ENCODE measurements around the gene GATA5.

The GATA5 gene, protein sequence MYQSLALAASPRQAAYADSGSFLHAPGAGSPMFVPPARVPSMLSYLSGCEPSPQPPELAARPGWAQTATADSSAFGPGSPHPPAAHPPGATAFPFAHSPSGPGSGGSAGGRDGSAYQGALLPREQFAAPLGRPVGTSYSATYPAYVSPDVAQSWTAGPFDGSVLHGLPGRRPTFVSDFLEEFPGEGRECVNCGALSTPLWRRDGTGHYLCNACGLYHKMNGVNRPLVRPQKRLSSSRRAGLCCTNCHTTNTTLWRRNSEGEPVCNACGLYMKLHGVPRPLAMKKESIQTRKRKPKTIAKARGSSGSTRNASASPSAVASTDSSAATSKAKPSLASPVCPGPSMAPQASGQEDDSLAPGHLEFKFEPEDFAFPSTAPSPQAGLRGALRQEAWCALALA

DNA sequence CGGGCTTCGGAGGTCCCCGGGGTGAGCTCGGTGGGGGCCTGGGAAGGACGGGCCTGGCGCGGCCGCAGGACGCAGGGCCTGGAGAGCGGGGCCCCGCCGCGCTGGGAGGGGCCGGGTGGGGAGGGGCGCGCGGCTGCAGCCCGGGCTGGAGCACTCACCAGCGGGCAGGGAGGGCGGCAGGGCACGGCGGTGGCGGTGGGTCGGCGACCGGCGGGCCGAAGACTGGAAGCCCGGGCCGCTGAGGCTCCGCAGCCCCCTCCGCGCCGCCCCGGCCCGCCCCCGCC lies at the start of gene GATA5:
Gene GATA5, minus strand, starts transcription at position 224 of the 284 bp plus-strand sequence. CDS start 474 bp downstream, outside the sequence.
- DNase-seq, result no peak

DNA sequence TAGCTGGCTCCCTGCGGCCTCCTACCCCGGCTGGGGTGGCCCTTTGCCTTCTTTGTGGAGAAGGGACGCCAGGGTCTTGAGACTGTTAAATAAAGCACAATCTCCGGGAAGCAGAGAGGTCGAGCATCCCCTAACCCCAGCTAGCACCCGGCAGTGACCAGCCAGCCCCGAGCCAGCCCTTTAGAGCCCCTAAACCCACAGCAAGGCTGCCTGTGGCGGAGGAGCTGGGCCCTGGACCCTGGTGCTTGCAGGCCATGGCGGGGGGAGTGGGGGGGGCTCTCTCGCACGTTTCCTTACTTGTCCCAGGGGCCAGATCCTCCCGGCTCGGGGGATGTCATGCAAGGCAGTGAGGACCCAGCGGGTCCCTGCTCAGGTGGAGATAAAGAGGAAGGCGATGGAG lies 49.2 kb upstream of the GATA5 start:
- no peak for DNase-seq

DNA sequence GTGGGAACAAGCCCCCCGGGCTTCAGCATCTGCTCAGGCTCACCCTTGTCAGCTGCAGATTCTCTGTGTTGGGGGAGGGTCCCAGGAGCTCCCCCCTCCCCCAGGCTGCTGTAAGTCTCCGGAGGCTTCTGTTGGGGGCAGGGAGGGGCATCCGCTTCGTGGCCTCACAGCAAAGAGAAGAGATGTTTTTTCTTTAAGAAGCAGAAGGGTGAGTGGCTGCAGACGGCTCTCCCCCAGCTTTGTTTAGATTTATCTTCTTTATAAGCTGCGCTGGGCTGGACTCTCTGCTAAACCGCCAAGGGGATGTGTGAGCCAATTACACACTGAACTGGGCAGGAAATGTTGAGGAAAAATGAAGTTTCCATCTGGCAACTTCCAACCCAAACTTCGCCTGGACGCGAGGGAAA lies 48.7 kb upstream of the GATA5 start:
- no peak for DNase-seq

DNA sequence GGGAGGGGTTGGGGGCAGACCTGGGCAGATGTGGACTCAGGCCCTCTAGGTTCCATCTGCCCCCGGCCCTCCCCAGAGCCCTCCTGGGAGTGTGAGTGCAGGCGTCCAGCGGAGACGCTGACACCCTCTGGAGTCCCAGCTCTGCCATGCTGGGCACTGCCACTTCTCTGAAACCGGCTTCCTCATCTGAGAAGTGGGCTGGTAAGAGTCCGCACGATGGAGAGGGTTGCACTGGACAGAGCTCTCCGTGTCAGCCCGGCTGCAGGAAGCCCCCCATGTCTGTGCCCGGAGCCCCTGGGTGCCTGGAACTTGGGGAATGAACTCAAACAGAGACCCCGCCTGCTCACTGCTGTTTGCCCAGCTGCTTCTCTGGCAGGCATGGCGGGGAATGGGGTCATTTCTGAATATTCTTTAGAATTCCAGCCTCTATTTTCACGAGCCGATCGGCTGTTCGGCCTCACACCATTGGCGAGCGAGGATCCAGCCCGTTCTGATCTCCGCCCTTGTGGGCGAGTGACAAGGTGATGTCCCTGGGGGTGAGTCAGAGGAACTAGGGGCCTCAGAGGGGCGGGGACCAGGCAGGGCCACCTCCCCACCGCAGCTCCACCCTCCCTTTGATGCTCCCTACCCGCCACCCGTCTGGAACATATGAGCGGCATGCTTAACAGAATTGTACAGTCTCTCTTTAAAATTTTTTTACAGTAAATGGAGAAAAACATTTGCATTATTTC lies 47.8 kb upstream of the GATA5 start:
- DNase-seq, result no peak

DNA sequence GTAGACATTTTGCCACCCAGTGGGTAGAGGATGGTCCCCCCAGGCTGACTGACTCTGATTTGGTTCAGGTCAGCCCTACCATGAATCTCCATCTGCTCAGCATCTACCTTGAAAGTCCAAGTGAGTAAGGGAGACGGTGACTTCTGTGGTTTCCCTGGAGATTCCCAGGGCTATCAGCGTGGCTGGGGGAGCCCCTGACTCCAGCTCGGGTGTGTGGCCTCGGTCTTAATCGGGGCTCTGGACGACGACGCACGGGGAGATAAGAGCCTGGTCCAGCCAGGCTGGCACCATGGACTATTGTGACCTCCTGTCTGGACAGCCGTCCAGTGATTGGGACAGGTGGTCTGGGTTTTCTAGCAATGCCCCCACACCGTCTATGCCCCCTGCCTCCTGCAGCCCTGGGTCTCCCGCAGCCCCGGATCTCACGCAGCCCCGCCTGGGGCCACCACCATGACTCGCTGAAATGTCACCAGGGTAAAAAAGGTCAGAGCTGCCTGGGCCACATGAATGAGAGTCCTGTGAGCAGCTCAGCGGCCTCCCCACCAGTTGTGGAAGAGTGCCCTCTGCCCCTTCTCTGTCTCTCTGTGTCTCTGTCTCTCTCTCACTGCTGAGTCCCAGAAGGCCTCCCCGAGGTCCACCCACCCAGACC lies 47.1 kb upstream of the GATA5 start:
- no peak for DNase-seq

DNA sequence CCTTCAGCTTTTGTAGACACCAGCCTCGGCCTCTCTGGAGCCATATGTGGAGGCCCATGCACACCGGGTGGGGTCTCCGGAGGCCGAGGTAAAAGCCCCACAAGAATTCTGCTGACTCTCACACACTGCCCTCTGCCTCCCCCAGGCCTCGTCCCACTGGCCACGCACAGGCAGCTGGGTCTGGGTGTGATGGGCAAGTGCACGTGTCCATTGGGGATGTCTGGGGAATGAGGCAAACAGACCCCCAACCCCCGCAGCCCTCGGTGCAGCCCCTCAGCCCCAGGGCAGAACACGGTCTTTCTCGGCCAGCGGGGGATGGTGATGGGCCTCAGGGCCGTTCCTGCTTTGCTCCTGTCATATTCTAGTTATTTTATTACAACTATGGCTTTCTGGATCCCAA lies 44.0 kb upstream of the GATA5 start:
- DNase-seq, result no peak

DNA sequence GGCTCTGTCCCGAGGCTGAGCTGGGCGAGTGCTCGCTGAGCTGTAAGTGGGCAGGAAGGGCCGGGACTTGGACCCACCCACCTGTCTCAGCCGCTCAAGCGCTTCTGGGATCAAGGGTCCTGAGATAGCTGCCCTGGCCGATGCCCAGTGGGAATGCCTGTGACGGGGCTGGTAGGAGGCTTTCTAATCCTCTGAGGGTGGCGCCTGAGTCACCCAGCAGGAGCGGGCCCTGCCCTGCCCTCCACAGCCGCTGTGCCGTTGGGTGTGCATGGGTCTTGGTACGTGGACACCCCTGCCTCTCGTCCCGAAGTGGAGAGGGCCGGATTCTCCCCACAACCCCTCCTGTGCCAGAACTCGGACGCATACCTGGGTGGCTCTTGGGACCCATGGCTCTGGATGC lies 43.1 kb upstream of the GATA5 start:
- no peak for DNase-seq

DNA sequence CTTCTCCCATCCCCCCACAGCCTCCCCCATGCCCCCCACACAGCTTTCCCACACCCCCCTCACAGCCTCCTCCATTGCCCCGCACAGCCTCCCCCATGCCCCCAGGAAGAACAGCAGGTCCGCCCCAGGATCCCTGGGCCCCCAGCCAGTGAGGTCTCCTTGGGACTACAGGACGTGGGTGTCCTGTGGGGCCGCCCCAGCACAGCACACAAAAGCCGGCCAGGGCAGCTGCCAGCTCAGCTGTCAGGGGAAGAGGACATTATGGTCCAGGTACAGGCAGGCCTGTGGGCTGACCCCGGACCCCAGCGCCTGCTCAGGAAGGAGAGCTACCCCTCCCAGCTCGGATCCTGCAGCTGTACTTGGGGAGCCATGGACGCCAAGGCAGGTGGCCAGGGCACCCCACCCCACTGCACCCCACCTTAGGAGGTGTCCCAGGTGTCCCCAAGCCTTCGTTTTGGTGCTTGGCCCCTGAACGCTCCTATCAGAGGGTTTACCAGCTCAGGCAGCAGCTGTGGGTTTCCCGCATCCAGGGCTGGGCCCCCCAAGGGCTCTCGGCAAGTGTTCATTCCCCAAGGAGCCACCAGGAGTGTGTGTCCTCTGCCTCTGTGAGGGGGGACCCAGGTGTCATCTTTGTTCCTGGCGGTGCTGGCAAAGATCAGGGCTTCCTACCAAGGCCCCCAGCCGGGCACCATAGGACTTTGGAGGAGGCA lies 42.3 kb upstream of the GATA5 start:
- DNase-seq, result no peak

DNA sequence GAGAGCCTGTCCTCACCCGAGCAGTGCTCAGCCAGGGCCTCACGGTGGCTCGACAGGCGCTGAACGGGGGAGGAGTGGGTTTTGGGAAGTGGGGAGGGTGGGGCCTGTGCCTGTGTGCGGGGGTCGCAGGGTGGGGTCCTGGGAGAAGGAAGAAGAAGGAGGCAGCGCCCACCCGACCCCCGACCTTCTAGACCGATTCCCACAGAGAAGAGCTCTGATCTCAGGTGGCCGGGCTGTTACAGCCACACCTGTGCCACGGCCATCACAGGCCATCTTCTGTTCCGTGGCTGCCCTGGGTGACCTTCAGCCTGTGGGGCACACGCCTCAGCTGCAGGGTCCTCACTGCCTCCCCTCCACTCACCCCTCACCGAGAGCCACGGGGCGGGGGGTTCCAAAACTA lies 41.4 kb upstream of the GATA5 start:
- DNase-seq, result no peak

DNA sequence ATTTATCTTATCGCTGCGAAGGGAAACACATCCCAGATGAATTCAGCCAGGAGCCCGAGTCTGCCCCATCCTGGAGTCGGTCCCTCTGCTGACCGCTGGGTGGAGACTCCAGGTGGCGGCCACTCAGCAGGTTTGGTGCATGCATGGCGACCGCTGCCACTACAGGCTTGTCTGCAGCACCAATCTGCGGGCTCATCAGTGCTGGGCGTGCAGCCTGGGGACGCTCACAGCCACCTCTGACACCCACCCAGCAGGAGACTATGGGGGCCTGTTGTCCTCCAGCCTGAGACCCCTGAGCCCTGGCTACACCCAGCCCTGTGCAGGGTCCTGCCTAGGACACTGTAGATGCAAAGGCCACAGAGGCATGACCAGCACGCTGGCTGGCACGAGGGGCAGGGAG lies 40.5 kb upstream of the GATA5 start:
- DNase-seq, result no peak

DNA sequence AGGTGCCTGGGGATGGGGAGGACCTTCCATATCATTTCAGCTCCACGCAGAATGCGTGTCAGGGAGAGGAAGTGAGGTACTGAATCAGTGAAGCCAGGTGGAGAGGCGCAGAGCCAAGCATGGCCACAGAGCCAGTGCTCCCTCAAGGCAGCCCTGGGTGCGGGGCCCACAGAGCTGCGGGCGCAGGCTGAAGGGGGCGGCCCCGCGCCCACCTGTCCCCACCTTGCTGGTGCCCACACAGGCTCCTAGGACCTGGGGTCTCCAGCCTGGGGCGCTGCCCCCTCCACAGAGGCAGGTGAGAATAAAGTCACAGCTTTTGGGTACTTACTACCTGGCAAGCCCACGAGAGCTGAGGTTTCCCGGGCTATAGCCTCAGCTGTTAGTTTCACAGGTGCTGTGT lies 40.0 kb upstream of the GATA5 start:
- DNase-seq, result no peak

DNA sequence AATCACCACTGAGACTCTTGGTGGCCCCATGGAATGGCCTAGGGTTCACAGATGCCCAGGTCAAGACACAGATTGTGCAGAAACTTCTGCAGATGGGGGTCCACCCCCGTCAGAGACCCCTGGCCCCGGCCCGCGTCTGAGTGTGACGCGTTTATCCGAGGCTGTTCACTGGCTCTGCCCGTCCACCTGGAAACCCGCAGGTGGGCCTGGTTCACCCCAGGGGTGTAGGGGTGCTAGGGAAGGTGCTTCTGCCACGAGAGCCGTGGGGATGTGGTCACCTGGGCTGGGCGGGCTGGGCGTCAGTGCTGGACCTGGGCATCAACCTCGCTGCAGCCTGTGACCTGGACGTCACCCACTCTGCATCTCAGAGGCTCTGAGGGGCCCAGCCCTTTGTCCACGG lies 39.5 kb upstream of the GATA5 start:
- no peak for DNase-seq

DNA sequence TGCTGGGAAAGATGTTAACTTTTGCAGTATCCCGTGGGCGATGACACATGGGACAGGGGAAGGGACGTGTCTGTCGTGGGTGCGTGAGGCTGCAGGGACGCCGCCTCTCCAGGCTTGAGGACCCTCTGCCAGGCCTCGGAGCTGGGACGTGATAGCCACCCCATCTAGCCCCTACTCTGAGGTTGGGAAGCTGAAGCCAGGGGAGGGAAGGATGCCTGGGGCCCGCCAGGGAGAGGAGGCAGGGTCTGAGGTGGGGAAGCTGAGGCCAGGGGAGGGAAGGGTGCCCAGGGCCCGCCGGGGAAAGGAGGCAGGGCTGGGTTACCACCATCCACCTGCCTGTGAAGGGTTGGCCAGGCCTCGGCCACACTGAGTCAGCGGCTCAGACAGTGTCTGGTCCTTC lies 38.2 kb upstream of the GATA5 start:
- no peak for DNase-seq

DNA sequence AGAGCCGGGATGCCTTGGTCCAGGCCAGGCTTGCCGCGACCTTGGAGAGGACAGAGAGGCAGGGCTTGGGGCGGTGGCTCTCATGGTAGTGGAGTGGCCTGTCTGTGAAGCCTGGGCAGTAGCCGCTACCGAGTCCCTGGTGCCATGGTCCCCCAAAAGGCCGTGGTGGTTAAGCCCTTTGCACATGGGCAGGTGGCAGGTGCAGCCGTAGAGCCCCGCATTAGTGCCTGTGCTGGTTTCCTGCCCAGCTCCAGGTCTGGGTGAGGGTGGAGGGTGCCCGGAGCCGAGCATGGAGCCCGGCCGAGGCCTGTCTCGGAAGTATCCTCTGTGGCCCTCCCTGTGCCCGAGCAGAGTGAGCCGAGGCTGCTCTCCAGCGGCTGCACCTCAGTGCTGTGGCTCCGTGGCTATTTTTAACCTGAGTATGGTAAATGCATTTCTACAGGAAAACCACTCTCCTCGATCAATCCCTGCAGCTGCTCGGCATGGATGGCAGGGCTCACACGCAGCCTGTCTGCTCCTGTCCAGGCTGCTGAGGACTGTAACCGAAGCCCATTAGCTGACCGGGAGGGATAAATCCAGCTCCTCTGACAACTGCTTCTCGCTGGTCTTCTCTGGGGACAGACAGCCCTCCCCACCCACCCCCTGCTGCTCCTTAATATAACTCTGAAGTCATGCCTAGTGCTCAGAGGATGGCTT lies 36.3 kb upstream of the GATA5 start:
- DNase-seq, result no peak

DNA sequence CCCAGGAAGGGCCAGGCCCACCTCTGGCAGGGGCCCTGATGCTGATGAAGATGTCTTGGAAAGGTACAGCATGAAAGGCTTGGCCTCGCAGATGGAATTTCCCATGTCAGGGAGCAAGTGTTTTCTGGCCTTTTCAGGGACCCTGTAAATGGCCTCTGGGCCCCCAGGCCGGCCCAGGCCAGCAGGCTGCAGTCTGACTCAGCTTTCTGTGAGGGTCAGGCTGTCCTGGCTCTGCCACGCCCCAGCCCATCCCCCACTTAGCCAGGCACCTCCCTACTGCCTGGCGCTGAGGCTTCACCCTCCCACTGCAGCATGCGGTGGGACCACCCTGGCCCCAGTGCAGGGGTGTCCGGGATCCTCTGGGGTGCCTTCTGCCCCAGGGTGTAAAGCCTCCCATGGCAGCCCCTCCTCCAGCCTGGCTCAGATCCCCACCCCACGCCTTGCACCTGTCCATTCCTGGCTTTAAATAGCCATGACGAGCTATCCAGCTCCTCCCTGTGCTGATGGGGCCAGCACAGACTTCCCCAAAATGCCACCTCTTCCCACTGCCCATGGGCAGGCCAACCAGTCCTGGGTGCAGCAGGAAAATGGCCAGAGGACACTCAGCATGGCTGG lies 35.6 kb upstream of the GATA5 start:
- DNase-seq, result no peak

DNA sequence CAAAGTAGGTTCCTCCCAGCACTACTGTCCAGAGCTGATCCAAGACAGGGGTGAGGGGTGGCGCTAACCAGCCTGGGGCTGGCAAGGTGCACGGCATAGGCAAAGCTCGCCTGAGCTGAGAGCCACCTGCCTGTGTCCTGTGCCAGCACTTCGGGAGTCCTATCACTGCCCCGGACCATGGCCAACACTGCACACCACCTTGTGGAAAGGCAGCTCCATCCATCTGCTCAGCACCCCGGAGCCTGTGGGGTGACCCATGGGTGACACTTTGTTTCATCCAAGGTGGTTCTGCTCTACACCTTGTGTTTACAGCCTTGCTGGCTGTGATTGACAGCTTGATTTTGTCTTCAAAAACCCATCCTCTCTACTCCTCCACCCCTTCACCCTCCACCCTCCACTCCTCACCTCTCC lies 32.9 kb upstream of the GATA5 start:
- no peak for DNase-seq

DNA sequence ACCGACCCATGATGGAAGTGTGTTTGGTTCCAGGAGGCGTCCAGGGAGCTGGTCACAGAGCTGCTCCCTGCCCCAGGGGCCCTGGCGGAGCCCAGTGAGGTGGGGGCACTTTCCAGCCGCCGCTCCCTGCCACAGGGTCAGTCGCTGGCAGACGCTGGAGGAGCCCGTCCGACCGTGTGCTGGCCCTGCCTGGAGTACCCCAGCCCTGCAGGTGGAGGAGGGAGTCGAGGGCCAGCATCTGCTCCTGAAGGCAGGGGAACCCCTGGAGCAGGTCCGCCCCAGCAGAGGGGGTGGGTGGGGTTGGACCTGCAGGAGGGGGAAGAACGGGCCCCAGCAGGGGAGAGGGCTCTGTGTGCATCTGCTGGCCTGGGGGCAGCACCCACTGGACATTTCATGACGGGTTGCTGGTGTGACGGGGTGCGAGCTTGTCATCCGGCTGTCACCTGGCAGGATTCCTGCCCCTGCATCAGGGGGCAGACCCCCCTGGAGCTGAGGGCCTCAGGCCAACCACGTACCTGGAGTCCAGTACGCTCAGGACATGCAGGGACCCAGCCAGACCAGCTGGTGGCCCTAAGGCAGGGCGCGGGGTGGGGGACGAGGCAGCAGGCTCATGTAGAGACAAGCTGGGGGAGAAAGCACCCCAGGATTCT lies 32.3 kb upstream of the GATA5 start:
- no peak for DNase-seq

DNA sequence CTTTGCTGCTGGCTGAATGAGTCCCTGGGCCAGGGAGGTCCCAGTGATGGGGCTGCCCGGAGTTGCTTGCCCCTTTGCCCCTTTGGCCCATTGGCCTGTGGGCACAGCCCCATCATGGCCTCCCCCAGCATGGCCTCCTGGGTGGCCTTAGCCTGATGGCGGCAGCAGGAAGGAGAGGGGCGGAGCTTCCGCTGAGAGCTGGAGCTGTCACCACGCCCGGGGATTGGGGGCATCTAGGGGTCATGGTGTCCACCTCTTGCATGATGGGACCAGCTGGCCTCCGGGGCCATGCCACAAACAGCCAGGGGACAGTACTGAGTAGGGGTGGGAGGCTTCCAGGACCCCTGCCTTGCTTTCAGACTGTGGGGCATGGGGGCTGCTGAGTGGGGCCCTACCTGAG lies 31.5 kb upstream of the GATA5 start:
- no peak for DNase-seq

DNA sequence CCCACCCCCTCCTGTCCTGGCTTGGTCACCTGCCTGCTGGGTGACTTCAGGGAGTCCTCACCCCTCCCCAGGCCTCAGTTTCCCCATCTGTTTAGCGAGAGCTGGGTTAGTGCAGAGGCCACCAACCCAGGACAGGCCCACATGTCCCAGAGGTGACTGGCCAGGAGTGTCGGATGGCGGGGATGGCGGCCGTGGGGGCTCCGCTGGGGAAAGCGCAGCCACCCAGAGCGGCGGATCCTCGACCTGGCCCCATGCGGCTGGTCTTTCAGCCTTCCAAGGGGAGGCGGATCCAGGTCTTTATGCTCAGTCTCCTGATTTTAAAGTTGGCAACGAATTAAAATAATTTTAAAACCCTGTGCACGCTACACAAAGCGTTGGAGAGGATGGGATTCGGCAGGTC lies 31.0 kb upstream of the GATA5 start:
- DNase-seq, result no peak

DNA sequence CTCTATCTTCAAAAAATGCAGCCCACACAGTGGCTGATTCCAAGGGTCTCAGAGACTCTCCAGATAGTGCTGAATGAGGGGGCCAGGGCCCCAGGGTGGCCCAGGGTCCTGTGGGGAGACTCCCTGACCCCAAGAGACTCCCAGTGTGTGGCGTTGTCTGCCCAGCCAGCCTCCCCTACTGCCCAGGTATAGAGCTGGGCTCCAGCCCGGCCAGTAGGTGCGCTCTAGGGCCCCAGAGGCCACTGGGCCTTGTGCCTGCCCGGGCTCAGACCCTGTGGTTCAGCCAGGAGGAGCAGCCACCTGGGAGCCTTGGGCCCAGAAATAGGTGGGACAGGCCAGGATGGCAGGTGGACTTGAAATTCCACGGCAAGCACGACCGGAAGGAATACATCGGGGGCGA lies 30.3 kb upstream of the GATA5 start:
- DNase-seq, result no peak

DNA sequence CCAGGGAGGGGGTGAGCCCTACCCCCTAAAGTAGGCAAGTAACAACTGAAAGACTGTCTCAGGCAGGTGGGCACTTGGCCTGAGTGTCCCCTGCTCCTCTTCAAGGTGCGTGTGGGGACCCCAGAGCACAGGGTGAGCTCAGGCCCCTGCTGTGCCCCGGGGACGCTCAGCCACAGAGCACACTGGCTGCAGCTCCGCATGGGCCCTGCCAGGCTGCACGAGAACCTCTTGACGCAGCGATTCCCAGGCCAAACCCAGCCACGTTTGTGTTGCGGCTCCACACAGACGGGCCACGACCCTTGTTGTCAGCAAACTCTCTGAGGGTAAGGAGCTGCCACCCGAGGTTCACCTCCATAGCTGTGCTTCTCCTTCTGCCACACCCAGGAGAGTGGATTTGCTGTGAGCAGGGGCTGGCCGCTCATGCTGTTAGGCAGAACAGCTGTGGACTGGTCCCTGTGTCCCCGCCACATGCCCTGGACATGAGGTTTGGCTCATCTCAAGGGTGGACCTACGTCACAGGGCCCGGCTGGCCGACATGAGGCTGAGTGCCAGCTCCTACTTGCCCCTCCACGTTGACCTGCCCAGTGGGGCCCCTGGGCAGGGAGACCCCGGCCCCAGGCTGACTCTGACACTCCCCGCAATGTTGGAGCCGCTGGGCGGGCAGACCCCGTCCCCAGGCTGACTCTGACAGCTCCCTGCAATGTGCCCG lies 29.7 kb upstream of the GATA5 start:
- no peak for DNase-seq
